Right atrium auricular region (tissue), 2 donors: ENCODE results near the gene GPC3. TPM values are rescaled to one million over a fixed set of nuclear protein-coding genes. Genes with fewer than 3 reads are reported as not detected.

Experiments used
- DNase-seq: peaks from one replicate; pipeline ENCODE4 v3.0.0-alpha.2; 2019; ENCODE audit warnings: low spot score
- H3K27ac ChIP-seq, 2 donors: fragments of 200-600 bp; sonication (generic); 1 replicate in 1 of 2; 2 replicates in 1 of 2; pipeline ENCODE4 v1.5.1; 2016 to 2019
- H3K27me3 ChIP-seq, 2 donors: fragments of 200-600 bp; sonication (generic); one replicate each; pipeline versions ENCODE4 v1.5.1 to v1.6.0; 2017 to 2019
- H3K36me3 ChIP-seq: fragments of 200-600 bp; sonication (generic); one replicate; pipeline ENCODE4 v1.5.1; 2016
- H3K4me1 ChIP-seq, 2 donors: fragments of 200-600 bp; sonication (generic); one replicate each; pipeline versions ENCODE4 v1.5.1 to v1.6.0; 2017 to 2019
- H3K4me3 ChIP-seq, 2 donors: fragments of 200-600 bp; sonication (generic); 1 replicate in 1 of 2; 2 replicates in 1 of 2; pipeline ENCODE4 v1.5.1; 2017 to 2019; ENCODE audit warnings: mild to moderate bottlenecking in 1 of 2, moderate library complexity in 1 of 2
- H3K9me3 ChIP-seq, 2 donors: fragments of 200-600 bp; sonication (generic); one replicate each; pipeline ENCODE4 v1.5.1; 2019
- total RNA-seq, 2 donors: library from RNA; depleted of rRNA; stranded (reverse); fragments of >200 nt; gene quantifications; one replicate each; pipeline ENCODE4 v1.1.0, GENCODE V29; 2016
- TF ChIP-seq, protein P1 (sequence below), 2 donors: fragments of 200-600 bp; sonication (generic); IDR thresholded peaks; one replicate each; pipeline ENCODE4 v1.5.1; 2019; ENCODE audit warnings: antibody characterized with exemption in 2 of 2

GPC3 gene
- total RNA-seq, 2 donors from 2014 or later, result 3.5 to 18.6 TPM

GRCh38 chrX:133544115-133544514, 441.3 kb downstream of the GPC3 start:
- H3K27me3 ChIP-seq, result no peaks in the 10 kb centered on the region
- H3K4me1 ChIP-seq, result no peaks in the 10 kb centered on the region
- TF ChIP-seq, protein P1, sequence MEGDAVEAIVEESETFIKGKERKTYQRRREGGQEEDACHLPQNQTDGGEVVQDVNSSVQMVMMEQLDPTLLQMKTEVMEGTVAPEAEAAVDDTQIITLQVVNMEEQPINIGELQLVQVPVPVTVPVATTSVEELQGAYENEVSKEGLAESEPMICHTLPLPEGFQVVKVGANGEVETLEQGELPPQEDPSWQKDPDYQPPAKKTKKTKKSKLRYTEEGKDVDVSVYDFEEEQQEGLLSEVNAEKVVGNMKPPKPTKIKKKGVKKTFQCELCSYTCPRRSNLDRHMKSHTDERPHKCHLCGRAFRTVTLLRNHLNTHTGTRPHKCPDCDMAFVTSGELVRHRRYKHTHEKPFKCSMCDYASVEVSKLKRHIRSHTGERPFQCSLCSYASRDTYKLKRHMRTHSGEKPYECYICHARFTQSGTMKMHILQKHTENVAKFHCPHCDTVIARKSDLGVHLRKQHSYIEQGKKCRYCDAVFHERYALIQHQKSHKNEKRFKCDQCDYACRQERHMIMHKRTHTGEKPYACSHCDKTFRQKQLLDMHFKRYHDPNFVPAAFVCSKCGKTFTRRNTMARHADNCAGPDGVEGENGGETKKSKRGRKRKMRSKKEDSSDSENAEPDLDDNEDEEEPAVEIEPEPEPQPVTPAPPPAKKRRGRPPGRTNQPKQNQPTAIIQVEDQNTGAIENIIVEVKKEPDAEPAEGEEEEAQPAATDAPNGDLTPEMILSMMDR (IDR thresholded peaks at IDR 0.05), result no peak
- H3K4me3 ChIP-seq, result no peak overlapping the region
- H3K27ac ChIP-seq, result no peak overlapping the region
- no peaks in the 10 kb centered on the region for H3K9me3 ChIP-seq
- no peak for DNase-seq
- H3K36me3 ChIP-seq, result no peaks in the 10 kb centered on the region

- no peak overlapping the region for H3K4me3 ChIP-seq
- H3K9me3 ChIP-seq, result no peaks in the 10 kb centered on the region
- no peaks in the 10 kb centered on the region for H3K36me3 ChIP-seq
- no peaks in the 10 kb centered on the region for H3K27me3 ChIP-seq
- no peaks in the 10 kb centered on the region for H3K4me1 ChIP-seq
- H3K27ac ChIP-seq, result no peak overlapping the region
- TF ChIP-seq, protein P1 (IDR thresholded peaks at IDR 0.05), result no peak
- DNase-seq, result no peak
Observed at GRCh38 chrX:133543654-133544053, 441.7 kb downstream of the GPC3 start.

DNA sequence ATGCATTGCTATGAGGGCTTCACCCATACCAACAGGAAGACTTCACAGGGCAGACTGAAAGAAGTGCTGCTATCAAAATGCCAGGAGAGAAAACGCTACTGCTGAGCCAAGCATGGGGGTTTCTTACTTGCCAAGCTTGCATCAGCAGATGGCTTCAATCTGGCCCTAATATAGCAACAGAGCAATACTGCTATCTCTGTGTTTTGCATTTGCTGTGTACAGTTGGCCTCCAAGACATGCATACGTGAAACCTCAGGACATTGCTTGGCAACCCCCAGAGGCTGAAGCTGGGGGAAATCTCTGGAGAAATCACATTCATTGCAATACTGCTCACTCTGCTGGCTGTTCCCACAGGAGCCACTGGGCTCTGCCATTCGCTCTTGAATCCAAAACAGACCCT, 442.9 kb downstream of the GPC3 start:
- no peaks in the 10 kb centered on the region for H3K27me3 ChIP-seq
- no peaks in the 10 kb centered on the region for H3K9me3 ChIP-seq
- no peaks in the 10 kb centered on the region for H3K36me3 ChIP-seq
- no peaks in the 10 kb centered on the region for H3K4me1 ChIP-seq
- no peak for DNase-seq
- no peak overlapping the region for H3K27ac ChIP-seq
- no peak overlapping the region for H3K4me3 ChIP-seq
- TF ChIP-seq, protein P1 (IDR thresholded peaks at IDR 0.05), result no peak

DNA sequence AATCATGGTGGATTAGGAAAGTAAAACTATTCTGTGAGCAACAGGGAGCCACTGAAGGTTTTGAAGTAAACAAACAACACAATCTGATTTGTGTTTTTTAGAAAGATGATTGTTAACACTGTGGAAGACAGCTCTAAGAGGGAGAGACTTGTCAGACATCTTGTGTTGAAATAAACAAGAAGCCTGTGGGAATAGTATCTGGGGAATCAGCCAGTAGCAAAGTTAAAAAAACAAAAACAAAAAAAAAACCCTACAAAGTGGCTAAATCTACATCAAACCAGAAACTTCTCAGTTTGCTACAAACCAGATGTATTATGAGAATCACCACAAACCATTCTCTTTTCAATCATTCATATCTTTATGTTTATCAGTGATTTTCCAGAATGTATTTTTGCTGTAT, 444.4 kb downstream of the GPC3 start:
- Histone ChIP-seq H3K36me3 (no peaks in the 10 kb centered on the region), H3K27me3 (no peaks in the 10 kb centered on the region), H3K27ac (no peak overlapping the region), H3K9me3 (no peaks in the 10 kb centered on the region), H3K4me3 (no peak overlapping the region), H3K4me1 (no peaks in the 10 kb centered on the region)
- TF ChIP-seq, protein P1 (IDR thresholded peaks at IDR 0.05), result no peak
- no peak for DNase-seq

DNA sequence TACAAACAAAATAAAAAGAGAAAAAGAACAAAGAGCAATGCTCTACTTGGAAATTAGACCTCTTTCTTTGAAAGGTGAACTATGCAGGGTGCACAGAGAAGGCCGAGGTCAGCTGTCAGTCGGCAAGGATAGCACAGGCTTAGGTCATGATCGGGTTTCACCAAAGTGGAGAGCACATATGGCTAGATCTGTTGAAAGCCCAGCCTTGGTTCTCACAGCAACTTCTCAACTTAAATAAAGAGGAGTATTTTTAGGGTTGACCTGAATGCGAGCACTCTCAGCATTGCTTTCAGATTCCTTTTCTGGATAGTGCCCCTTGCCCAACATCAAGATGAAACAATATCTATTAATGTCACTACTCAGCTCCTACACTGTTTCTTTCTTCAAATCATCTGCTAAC, 447.2 kb downstream of the GPC3 start:
- DNase-seq, result no peak
- Histone ChIP-seq H3K27ac (no peak overlapping the region), H3K36me3 (no peaks in the 10 kb centered on the region), H3K27me3 (no peaks in the 10 kb centered on the region), H3K4me3 (no peak overlapping the region), H3K9me3 (no peaks in the 10 kb centered on the region), H3K4me1 (no peaks in the 10 kb centered on the region)
- TF ChIP-seq, protein P1 (IDR thresholded peaks at IDR 0.05), result no peak

GRCh38 chrX:133537142-133537541, 448.3 kb downstream of the GPC3 start:
- no peaks in the 10 kb centered on the region for H3K36me3 ChIP-seq
- no peak overlapping the region for H3K4me3 ChIP-seq
- H3K4me1 ChIP-seq, result no peaks in the 10 kb centered on the region
- H3K27ac ChIP-seq, result no peak overlapping the region
- H3K27me3 ChIP-seq, result no peaks in the 10 kb centered on the region
- TF ChIP-seq, protein P1 (IDR thresholded peaks at IDR 0.05), result no peak
- DNase-seq, result no peak
- no peaks in the 10 kb centered on the region for H3K9me3 ChIP-seq
